Right lobe of liver (tissue), 6 donors: ENCODE results near the gene ACOT7. TPM values are rescaled to one million over a fixed set of nuclear protein-coding genes. Genes with fewer than 3 reads are reported as not detected.

Source experiments
- ATAC-seq, 4 donors: fragments of 200-7000 bp; cut with Tn5 transposase; one replicate each; pipeline ENCODE4 v1.9.1; 2020; ENCODE audit warnings: mild to moderate bottlenecking in 4 of 4, moderate library complexity in 4 of 4
- DNase-seq, 3 donors: peaks; one replicate each; pipeline ENCODE4 v3.0.0-alpha.2; 2020
- H3K27ac ChIP-seq, 3 donors: fragments of 200-600 bp; one replicate each; pipeline ENCODE4 v1.8.0; 2022
- H3K27me3 ChIP-seq, 2 donors: fragments of 200-600 bp; one replicate each; pipeline ENCODE4 v1.8.0; 2022
- H3K36me3 ChIP-seq, 4 donors: fragments of 200-600 bp; sonication (generic) in 1 of 4; one replicate each; pipeline versions ENCODE4 v1.5.1 to v1.8.0; 2017 to 2022; ENCODE audit warnings: control low read depth in 1 of 4
- H3K4me1 ChIP-seq, 4 donors: fragments of 200-600 bp; sonication (generic) in 1 of 4; one replicate each; pipeline versions ENCODE4 v1.5.1 to v1.8.0; 2017 to 2022; ENCODE audit warnings: control low read depth in 1 of 4
- H3K4me3 ChIP-seq, 3 donors: fragments of 200-600 bp; one replicate each; pipeline ENCODE4 v1.8.0; 2022
- H3K9me3 ChIP-seq, 4 donors: fragments of 200-600 bp; sonication (generic) in 1 of 4; one replicate each; pipeline versions ENCODE4 v1.5.1 to v1.8.0; 2017 to 2022; ENCODE audit warnings: control low read depth in 1 of 4
- CTCF ChIP-seq, 4 donors: fragments of 200-600 bp in 3 of 4; fragments of 450-650 bp in 1 of 4; IDR thresholded peaks; one replicate each; pipeline versions ENCODE4 v1.5.1 to v1.8.0; 2016 to 2022; ENCODE audit warnings: antibody characterized with exemption in 4 of 4, mild to moderate bottlenecking in 2 of 4
- POLR2A ChIP-seq: fragments of 450-650 bp; IDR thresholded peaks from one replicate; pipeline ENCODE4 v1.6.1; 2017; ENCODE audit warnings: antibody characterized with exemption, mild to moderate bottlenecking
- WGBS: methylation state at CpG from one replicate; pipeline ENCODE4 v1.1.6; 2018; ENCODE audit warnings: low coverage, low lambda C conversion rate; ENCODE audit not compliant: insufficient coverage; ENCODE audit errors: missing lambda C conversion rate; 5-methylcytosine and 5-hydroxymethylcytosine counted together
- intact Hi-C, 2 donors: fragments of 100-400 bp; cut with DNase I; formaldehyde crosslinking; loops; one replicate each; pipeline versions ENCODE4 v1.11.2 to v1.14.1; 2022
- total RNA-seq, 6 experiments: library from RNA; depleted of rRNA in 2 of 6; stranded (reverse); fragments of >200 nt in 2 of 6; fragmentation: NEBNext Ultra II Directional in 3 of 6; extraction: Animal tissue kit (Norgen Biotek cat#: 25700) in 3 of 6; gene quantifications; one replicate each; pipeline versions ENCODE4 v1.1.0 to v1.2.4, GENCODE V29; 2016 to 2023
- donor health status: DM: no; HTN: yes; CAD: no.
- donor health status: DM: no; HTN: no; CAD: no.
- donor health status: DM: no; HTN: no; CAD: no.
- donor health status: DM: no; HTN: yes; CAD: no.
- donor health status: DM: no; HTN: yes; CAD: no.

ACOT7 gene
- total RNA-seq, 6 experiments from 2014 or later: 10.8 to 19.7 (median 14.1) TPM

- Histone ChIP-seq H3K27ac (peak overlapping the region in 2 of 3 donors; percentile 88 to 97), H3K36me3 (no peaks in the 10 kb centered on the region), H3K27me3 (no peaks in the 10 kb centered on the region), H3K4me3 (peak overlapping the region; percentile 49 to 80 (median 63)), H3K4me1 (peaks cover 0 to 18% (median 2%) of the 10 kb centered on the region in 4 donors), H3K9me3 (no peaks in the 10 kb centered on the region)
- 0% methylated on average over 11 of the region's 83 CpGs for WGBS
- ATAC-seq (peak in 1 of 4 donors; percentile 4), DNase-seq (no peak)
- TF ChIP-seq CTCF (IDR thresholded peaks at IDR 0.05) (no peak), POLR2A (no peak)
- intact Hi-C loops: no loop called here
These were observed 663 bp downstream of the ACOT7 start for GRCh38 chr1:6392809-6393399.

- peaks cover 0 to 18% (median 2%) of the 10 kb centered on the region in 4 donors for H3K4me1 ChIP-seq
- no peaks in the 10 kb centered on the region for H3K36me3 ChIP-seq
- H3K27me3 ChIP-seq: no peaks in the 10 kb centered on the region
- no peak for DNase-seq
- no peaks in the 10 kb centered on the region for H3K9me3 ChIP-seq
- H3K27ac ChIP-seq: no peak overlapping the region
- intact Hi-C loops: no loop called here
- 71% methylated on average over 6 of the region's 16 CpGs for WGBS
- TF ChIP-seq POLR2A (no peak), CTCF (IDR thresholded peaks at IDR 0.05) (no peak)
- peak overlapping the region; percentile 49 to 80 (median 63) for H3K4me3 ChIP-seq
- ATAC-seq: no peak
These were observed 1.4 kb downstream of the ACOT7 start for GRCh38 chr1:6391951-6392808.

- TF ChIP-seq CTCF (IDR thresholded peaks at IDR 0.05): no peak
- TF ChIP-seq POLR2A: no peak
- H3K27ac ChIP-seq: no peak overlapping the region
- H3K4me1 ChIP-seq: peaks cover 0 to 18% (median 2%) of the 10 kb centered on the region in 4 donors
- DNase-seq: no peak
- no peaks in the 10 kb centered on the region for H3K9me3 ChIP-seq
- ATAC-seq: no peak
- H3K4me3 ChIP-seq: no peak overlapping the region
- intact Hi-C loops: no loop called here
- WGBS: 87% methylated on average over 6 of the region's 9 CpGs
- H3K27me3 ChIP-seq: no peaks in the 10 kb centered on the region
- no peaks in the 10 kb centered on the region for H3K36me3 ChIP-seq
These were observed 3.6 kb downstream of the ACOT7 start for GRCh38 chr1:6389971-6390370.

- H3K27ac ChIP-seq: no peak overlapping the region
- ATAC-seq (no peak), DNase-seq (no peak)
- H3K27me3 ChIP-seq: no peaks in the 10 kb centered on the region
- WGBS: 80% methylated on average over 10 of the region's 10 CpGs
- no peak for TF ChIP-seq CTCF (IDR thresholded peaks at IDR 0.05)
- no peak for TF ChIP-seq POLR2A
- no peaks in the 10 kb centered on the region for H3K4me1 ChIP-seq
- H3K9me3 ChIP-seq: no peaks in the 10 kb centered on the region
- H3K4me3 ChIP-seq: no peak overlapping the region
- intact Hi-C loops: no loop called here
- H3K36me3 ChIP-seq: no peaks in the 10 kb centered on the region
These were observed 7.1 kb downstream of the ACOT7 start for GRCh38 chr1:6386371-6386949.
